HG03354 (cell line): Measurements from ENCODE around the gene ACTRT2.

Experiments used
- ATAC-seq: cut with Tn5 transposase; IDR thresholded peaks from one replicate; pipeline ENCODE4 v1.9.1; 2021; ENCODE audit warnings: mild to moderate bottlenecking; ENCODE audit not compliant: unreplicated experiment, poor library complexity, severe bottlenecking

The ACTRT2 gene

GRCh38 chr1:2983319-2983705, 38.0 kb upstream of the ACTRT2 start:
- no peak for ATAC-seq

- no peak for ATAC-seq
Observed at GRCh38 chr1:2983706-2984398, 37.4 kb upstream of the ACTRT2 start.

- no peak for ATAC-seq
Observed at GRCh38 chr1:2984399-2985061, 36.7 kb upstream of the ACTRT2 start.

GRCh38 chr1:2985067-2985561, 36.2 kb upstream of the ACTRT2 start:
- ATAC-seq, result no peak

GRCh38 chr1:2985694-2986548, 35.3 kb upstream of the ACTRT2 start:
- no peak for ATAC-seq

GRCh38 chr1:2986549-2987305, 34.5 kb upstream of the ACTRT2 start:
- ATAC-seq, result no peak

GRCh38 chr1:2987773-2988172, 33.5 kb upstream of the ACTRT2 start:
- no peak for ATAC-seq

GRCh38 chr1:2988256-2988655, 33.0 kb upstream of the ACTRT2 start:
- no peak for ATAC-seq

GRCh38 chr1:2989185-2989584, 32.1 kb upstream of the ACTRT2 start:
- no peak for ATAC-seq

- ATAC-seq, result no peak
Observed at GRCh38 chr1:2989976-2990375, 31.3 kb upstream of the ACTRT2 start.

- no peak for ATAC-seq
Observed at GRCh38 chr1:2990376-2991115, 30.7 kb upstream of the ACTRT2 start.

GRCh38 chr1:2991753-2992495, 29.3 kb upstream of the ACTRT2 start:
- no peak for ATAC-seq

- no peak for ATAC-seq
Observed at GRCh38 chr1:2998503-2999100, 22.7 kb upstream of the ACTRT2 start.

GRCh38 chr1:2999138-2999537, 22.1 kb upstream of the ACTRT2 start:
- no peak for ATAC-seq

- no peak for ATAC-seq
Observed at GRCh38 chr1:2999571-2999970, 21.7 kb upstream of the ACTRT2 start.

GRCh38 chr1:3000214-3000613, 21.1 kb upstream of the ACTRT2 start:
- no peak for ATAC-seq

GRCh38 chr1:3000671-3001470, 20.4 kb upstream of the ACTRT2 start:
- no peak for ATAC-seq
